Measurements from ENCODE around the gene LIMK1. TPM values are rescaled to one million over a fixed set of nuclear protein-coding genes. Genes with fewer than 3 reads are reported as not detected.

LIMK1 gene
- total and polyA plus RNA-seq, 4 donors = 0.63 to 4.1 (median 3.4) TPM

DNA sequence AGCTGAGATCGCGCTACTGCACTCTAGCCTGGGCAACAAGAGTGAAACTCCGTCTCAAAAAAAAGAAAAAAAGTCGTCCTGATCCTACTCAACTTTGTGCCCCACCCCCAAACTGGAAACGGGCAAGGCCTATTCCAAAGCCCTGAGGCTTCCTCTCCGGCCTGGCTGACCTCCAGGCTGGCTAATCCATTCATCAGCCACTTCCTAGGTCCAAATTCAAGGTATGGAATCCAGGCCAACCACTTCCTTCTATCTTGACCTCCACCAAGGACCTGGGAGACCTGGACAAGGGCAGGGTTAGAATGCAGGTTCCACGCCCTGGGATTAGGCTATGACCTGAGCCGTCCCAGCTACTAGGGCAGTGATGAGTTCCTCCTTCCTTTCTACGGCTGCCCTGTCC, 70.1 kb downstream of the LIMK1 start:
- no peak overlapping the region for H3K4me3 ChIP-seq (ENCODE audit: low read depth in 1 of 3, low read length in 3 of 3)
- DNase-seq (ENCODE audit: low spot score) = no peak
- TF ChIP-seq, protein P1, sequence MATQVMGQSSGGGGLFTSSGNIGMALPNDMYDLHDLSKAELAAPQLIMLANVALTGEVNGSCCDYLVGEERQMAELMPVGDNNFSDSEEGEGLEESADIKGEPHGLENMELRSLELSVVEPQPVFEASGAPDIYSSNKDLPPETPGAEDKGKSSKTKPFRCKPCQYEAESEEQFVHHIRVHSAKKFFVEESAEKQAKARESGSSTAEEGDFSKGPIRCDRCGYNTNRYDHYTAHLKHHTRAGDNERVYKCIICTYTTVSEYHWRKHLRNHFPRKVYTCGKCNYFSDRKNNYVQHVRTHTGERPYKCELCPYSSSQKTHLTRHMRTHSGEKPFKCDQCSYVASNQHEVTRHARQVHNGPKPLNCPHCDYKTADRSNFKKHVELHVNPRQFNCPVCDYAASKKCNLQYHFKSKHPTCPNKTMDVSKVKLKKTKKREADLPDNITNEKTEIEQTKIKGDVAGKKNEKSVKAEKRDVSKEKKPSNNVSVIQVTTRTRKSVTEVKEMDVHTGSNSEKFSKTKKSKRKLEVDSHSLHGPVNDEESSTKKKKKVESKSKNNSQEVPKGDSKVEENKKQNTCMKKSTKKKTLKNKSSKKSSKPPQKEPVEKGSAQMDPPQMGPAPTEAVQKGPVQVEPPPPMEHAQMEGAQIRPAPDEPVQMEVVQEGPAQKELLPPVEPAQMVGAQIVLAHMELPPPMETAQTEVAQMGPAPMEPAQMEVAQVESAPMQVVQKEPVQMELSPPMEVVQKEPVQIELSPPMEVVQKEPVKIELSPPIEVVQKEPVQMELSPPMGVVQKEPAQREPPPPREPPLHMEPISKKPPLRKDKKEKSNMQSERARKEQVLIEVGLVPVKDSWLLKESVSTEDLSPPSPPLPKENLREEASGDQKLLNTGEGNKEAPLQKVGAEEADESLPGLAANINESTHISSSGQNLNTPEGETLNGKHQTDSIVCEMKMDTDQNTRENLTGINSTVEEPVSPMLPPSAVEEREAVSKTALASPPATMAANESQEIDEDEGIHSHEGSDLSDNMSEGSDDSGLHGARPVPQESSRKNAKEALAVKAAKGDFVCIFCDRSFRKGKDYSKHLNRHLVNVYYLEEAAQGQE (IDR thresholded peaks at IDR 0.05) = no peak
- no peak for TF ChIP-seq EGR1 (IDR thresholded peaks at IDR 0.05; ENCODE audit: low read depth in 2 of 2)
- no peak for TF ChIP-seq JUND (IDR thresholded peaks at IDR 0.05)
- no peak for TF ChIP-seq TAF1 (conservative IDR thresholded peaks at IDR 0.05)
- TF ChIP-seq, protein P2, sequence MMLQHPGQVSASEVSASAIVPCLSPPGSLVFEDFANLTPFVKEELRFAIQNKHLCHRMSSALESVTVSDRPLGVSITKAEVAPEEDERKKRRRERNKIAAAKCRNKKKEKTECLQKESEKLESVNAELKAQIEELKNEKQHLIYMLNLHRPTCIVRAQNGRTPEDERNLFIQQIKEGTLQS (IDR thresholded peaks at IDR 0.05) = no peak
- TF ChIP-seq RAD21 (IDR thresholded peaks at IDR 0.05) = no peak
- no peak for TF ChIP-seq YY1 (IDR thresholded peaks at IDR 0.05)
- TF ChIP-seq, protein P3, sequence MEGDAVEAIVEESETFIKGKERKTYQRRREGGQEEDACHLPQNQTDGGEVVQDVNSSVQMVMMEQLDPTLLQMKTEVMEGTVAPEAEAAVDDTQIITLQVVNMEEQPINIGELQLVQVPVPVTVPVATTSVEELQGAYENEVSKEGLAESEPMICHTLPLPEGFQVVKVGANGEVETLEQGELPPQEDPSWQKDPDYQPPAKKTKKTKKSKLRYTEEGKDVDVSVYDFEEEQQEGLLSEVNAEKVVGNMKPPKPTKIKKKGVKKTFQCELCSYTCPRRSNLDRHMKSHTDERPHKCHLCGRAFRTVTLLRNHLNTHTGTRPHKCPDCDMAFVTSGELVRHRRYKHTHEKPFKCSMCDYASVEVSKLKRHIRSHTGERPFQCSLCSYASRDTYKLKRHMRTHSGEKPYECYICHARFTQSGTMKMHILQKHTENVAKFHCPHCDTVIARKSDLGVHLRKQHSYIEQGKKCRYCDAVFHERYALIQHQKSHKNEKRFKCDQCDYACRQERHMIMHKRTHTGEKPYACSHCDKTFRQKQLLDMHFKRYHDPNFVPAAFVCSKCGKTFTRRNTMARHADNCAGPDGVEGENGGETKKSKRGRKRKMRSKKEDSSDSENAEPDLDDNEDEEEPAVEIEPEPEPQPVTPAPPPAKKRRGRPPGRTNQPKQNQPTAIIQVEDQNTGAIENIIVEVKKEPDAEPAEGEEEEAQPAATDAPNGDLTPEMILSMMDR (IDR thresholded peaks at IDR 0.05; ENCODE audit: low read depth, low read length, missing input control) = no peak
- TF ChIP-seq SP1 (IDR thresholded peaks at IDR 0.05) = no peak
- no peak for TF ChIP-seq RXRA (IDR thresholded peaks at IDR 0.05)
- TF ChIP-seq, protein P4, sequence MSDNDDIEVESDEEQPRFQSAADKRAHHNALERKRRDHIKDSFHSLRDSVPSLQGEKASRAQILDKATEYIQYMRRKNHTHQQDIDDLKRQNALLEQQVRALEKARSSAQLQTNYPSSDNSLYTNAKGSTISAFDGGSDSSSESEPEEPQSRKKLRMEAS (IDR thresholded peaks at IDR 0.05) = no peak
- no peak for TF ChIP-seq NR2F2 (IDR thresholded peaks at IDR 0.05)
- TF ChIP-seq GABPA (IDR thresholded peaks at IDR 0.05 in 1 of 2, conservative IDR thresholded peaks at IDR 0.05 in 1 of 2) = no peak
- TF ChIP-seq FOXA1 (IDR thresholded peaks at IDR 0.05) = no peak
- TF ChIP-seq, protein P5, sequence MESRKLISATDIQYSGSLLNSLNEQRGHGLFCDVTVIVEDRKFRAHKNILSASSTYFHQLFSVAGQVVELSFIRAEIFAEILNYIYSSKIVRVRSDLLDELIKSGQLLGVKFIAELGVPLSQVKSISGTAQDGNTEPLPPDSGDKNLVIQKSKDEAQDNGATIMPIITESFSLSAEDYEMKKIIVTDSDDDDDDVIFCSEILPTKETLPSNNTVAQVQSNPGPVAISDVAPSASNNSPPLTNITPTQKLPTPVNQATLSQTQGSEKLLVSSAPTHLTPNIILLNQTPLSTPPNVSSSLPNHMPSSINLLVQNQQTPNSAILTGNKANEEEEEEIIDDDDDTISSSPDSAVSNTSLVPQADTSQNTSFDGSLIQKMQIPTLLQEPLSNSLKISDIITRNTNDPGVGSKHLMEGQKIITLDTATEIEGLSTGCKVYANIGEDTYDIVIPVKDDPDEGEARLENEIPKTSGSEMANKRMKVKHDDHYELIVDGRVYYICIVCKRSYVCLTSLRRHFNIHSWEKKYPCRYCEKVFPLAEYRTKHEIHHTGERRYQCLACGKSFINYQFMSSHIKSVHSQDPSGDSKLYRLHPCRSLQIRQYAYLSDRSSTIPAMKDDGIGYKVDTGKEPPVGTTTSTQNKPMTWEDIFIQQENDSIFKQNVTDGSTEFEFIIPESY (IDR thresholded peaks at IDR 0.05) = no peak
- no peak for TF ChIP-seq HNF4G (IDR thresholded peaks at IDR 0.05)
- TF ChIP-seq FOXA2 (IDR thresholded peaks at IDR 0.05) = no peak
- no peaks in the 10 kb centered on the region for H3K27me3 ChIP-seq (ENCODE audit: control insufficient read depth in 4 of 4, insufficient read depth in 4 of 4, low read length in 3 of 4)
- no peaks in the 10 kb centered on the region for H3K9me3 ChIP-seq (ENCODE audit: control insufficient read depth in 4 of 4, low read length in 3 of 4)
- no peak overlapping the region for H3K9ac ChIP-seq (ENCODE audit: low read depth in 1 of 2, low read length in 2 of 2)
- no peak overlapping the region for H3K27ac ChIP-seq (ENCODE audit: low read depth in 1 of 2, low read length in 2 of 2)
- H3K4me1 ChIP-seq (ENCODE audit: control insufficient read depth in 4 of 4, insufficient read depth in 4 of 4, low read length in 3 of 4) = no peaks in the 10 kb centered on the region
- H3K36me3 ChIP-seq (ENCODE audit: control insufficient read depth in 4 of 4, insufficient read depth in 3 of 4, low read depth in 1 of 4, low read length in 3 of 4) = no peaks in the 10 kb centered on the region
- 83% methylated on average over 9 of the region's 9 CpGs for WGBS

Measured in liver (tissue), 9 donors.